H1 (cell line): ENCODE data around the gene BTBD9. TPM values are rescaled to one million over a fixed set of nuclear protein-coding genes. Genes with fewer than 3 reads are reported as not detected.

Experiments used
- CTCF ChIA-PET: fragments of 300-600 bp; sonication (Branson Sonifier 250); formaldehyde crosslinking; loops from one replicate; lab custom pipeline; 2021; ENCODE audit not compliant: partially characterized antibody; lab: Charles Lee
- POLR2A ChIA-PET: fragments of 300-600 bp; sonication (Branson Sonifier 250); formaldehyde crosslinking; loops from one replicate; lab custom pipeline; 2021; ENCODE audit warnings: inconsistent platforms; ENCODE audit not compliant: partially characterized antibody; lab: Charles Lee
- DNase-seq, 2 experiments: peaks; one replicate each; pipeline versions ENCODE4 v3.0.0 to v3.0.0-alpha.2; 2010 to 2022; ENCODE audit warnings: low spot score in 2 of 2, low read depth in 1 of 2, mixed read lengths in 1 of 2
- FAIRE-seq: peaks from 2 replicates; lab custom pipeline; 2011; peaks lifted over from hg19 to GRCh38; lab: Jason Lieb, UNC
- H2AFZ ChIP-seq: 2 replicates; pipeline ENCODE4 v1.8.1; 2012; ENCODE audit warnings: low read length, inconsistent platforms
- H2AK5ac ChIP-seq: 2 replicates; pipeline ENCODE4 v1.6.1; 2013; ENCODE audit warnings: low read depth, low read length
- H2BK120ac ChIP-seq: replicated peaks from 2 replicates; pipeline ENCODE3; 2013; ENCODE audit warnings: low read depth, low read length, inconsistent platforms
- H2BK12ac ChIP-seq: 2 replicates; pipeline ENCODE4 v1.6.1; 2013; ENCODE audit warnings: low read depth, low read length
- H2BK15ac ChIP-seq: 2 replicates; pipeline ENCODE4 v1.6.1; 2013; ENCODE audit warnings: low read length
- H2BK20ac ChIP-seq: 2 replicates; pipeline ENCODE4 v1.6.1; 2013; ENCODE audit warnings: low read length
- H2BK5ac ChIP-seq: 2 replicates; pipeline ENCODE4 v1.6.1; 2013; ENCODE audit warnings: low read depth, low read length
- H3K14ac ChIP-seq: 2 replicates; pipeline ENCODE4 v1.6.1; 2013; ENCODE audit warnings: inconsistent platforms; ENCODE audit not compliant: insufficient read length
- H3K18ac ChIP-seq: 2 replicates; pipeline ENCODE4 v1.6.1; 2013; ENCODE audit warnings: low read length; ENCODE audit errors: extremely low read depth
- H3K23ac ChIP-seq: 2 replicates; pipeline ENCODE4 v1.6.1; 2013; ENCODE audit warnings: inconsistent platforms; ENCODE audit not compliant: insufficient read length
- H3K23me2 ChIP-seq: 2 replicates; pipeline ENCODE4 v1.6.1; 2013; ENCODE audit warnings: low read depth, low read length
- H3K27ac ChIP-seq: 2 replicates; pipeline ENCODE4 v1.6.1; 2011; ENCODE audit warnings: low read depth, low read length, inconsistent platforms
- H3K27me3 ChIP-seq, 4 experiments: replicated peaks in 1 of 4; 1 replicate in 1 of 4; 2 replicates in 3 of 4; pipeline versions ENCODE4 v1.6.1 to v1.8.1; 2011 to 2013; ENCODE audit warnings: low read length in 3 of 4, mild to moderate bottlenecking in 3 of 4, inconsistent platforms in 2 of 4, mixed read lengths in 2 of 4, moderate library complexity in 1 of 4; ENCODE audit not compliant: control insufficient read depth in 3 of 4, insufficient read depth in 3 of 4; ENCODE audit errors: extremely low read depth in 1 of 4
- H3K36me3 ChIP-seq, 4 experiments: 2 replicates each; pipeline versions ENCODE4 v1.6.1 to v1.8.1; 2011 to 2013; ENCODE audit warnings: mild to moderate bottlenecking in 4 of 4, low read length in 3 of 4, moderate library complexity in 2 of 4, control low read depth in 1 of 4, inconsistent platforms in 1 of 4; ENCODE audit not compliant: insufficient read depth in 4 of 4, control insufficient read depth in 2 of 4
- H3K4ac ChIP-seq: replicated peaks from 2 replicates; pipeline ENCODE3; 2013; ENCODE audit warnings: low read length, low read depth, mixed read lengths, inconsistent platforms; ENCODE audit not compliant: insufficient read length
- H3K4me1 ChIP-seq, 4 experiments: replicated peaks in 1 of 4; 1 replicate in 1 of 4; 2 replicates in 3 of 4; pipeline versions ENCODE4 v1.6.1 to v1.8.1; 2011 to 2013; ENCODE audit warnings: low read length in 3 of 4, inconsistent platforms in 2 of 4, mixed read lengths in 1 of 4; ENCODE audit not compliant: insufficient read depth in 4 of 4, control insufficient read depth in 3 of 4
- H3K4me2 ChIP-seq, 2 experiments: 2 replicates each; pipeline versions ENCODE4 v1.6.1 to v1.8.1; 2011 to 2013; ENCODE audit warnings: low read depth in 2 of 2, low read length in 2 of 2, control low read depth in 1 of 2, inconsistent platforms in 1 of 2, mild to moderate bottlenecking in 1 of 2; ENCODE audit not compliant: insufficient read depth in 1 of 2
- H3K4me3 ChIP-seq, 4 experiments: fragments of 200-600, 300-600 bp in 1 of 4; sonication (generic), shearing (Covaris generic), sonication (Bioruptor Twin) in 1 of 4; 2 replicates each; pipeline versions ENCODE4 v1.5.1 to v1.8.1; 2011 to 2016; ENCODE audit warnings: low read length in 4 of 4, low read depth in 3 of 4, control low read depth in 2 of 4, inconsistent platforms in 2 of 4, mild to moderate bottlenecking in 2 of 4, mixed read lengths in 1 of 4, moderate library complexity in 1 of 4; ENCODE audit not compliant: insufficient read depth in 2 of 4; ENCODE audit errors: extremely low read depth in 1 of 4
- H3K56ac ChIP-seq: replicated peaks from 2 replicates; pipeline ENCODE3; 2013; ENCODE audit warnings: low read depth, mild to moderate bottlenecking, mixed read lengths, low read length, inconsistent platforms; ENCODE audit not compliant: insufficient read length
- H3K79me1 ChIP-seq: 2 replicates; pipeline ENCODE4 v1.6.1; 2013; ENCODE audit warnings: low read depth, low read length, control low read depth
- H3K79me2 ChIP-seq, 2 experiments: 2 replicates each; pipeline versions ENCODE4 v1.6.1 to v1.8.1; 2012 to 2013; ENCODE audit warnings: low read length in 2 of 2, mild to moderate bottlenecking in 2 of 2, inconsistent platforms in 1 of 2; ENCODE audit not compliant: insufficient read depth in 2 of 2, control insufficient read depth in 1 of 2
- H3K9ac ChIP-seq, 4 experiments: replicated peaks in 1 of 4; 1 replicate in 1 of 4; 2 replicates in 3 of 4; pipeline versions ENCODE4 v1.6.1 to v1.8.1; 2011 to 2013; ENCODE audit warnings: low read depth in 3 of 4, low read length in 3 of 4, control low read depth in 2 of 4, mild to moderate bottlenecking in 2 of 4, moderate library complexity in 2 of 4, inconsistent platforms in 1 of 4; ENCODE audit errors: extremely low read depth in 1 of 4
- H3K9me3 ChIP-seq, 2 experiments: 2 replicates each; pipeline versions ENCODE4 v1.6.1 to v1.8.1; 2012 to 2013; ENCODE audit warnings: mild to moderate bottlenecking in 2 of 2, moderate library complexity in 2 of 2, control low read depth in 1 of 2, inconsistent platforms in 1 of 2, low read depth in 1 of 2, low read length in 1 of 2, mixed read lengths in 1 of 2; ENCODE audit not compliant: insufficient read depth in 2 of 2
- H4K20me1 ChIP-seq, 2 experiments: replicated peaks in 1 of 2; 2 replicates each; pipeline versions ENCODE3 to v1.8.1; 2011 to 2013; ENCODE audit warnings: inconsistent platforms in 2 of 2, low read length in 2 of 2, mild to moderate bottlenecking in 1 of 2; ENCODE audit not compliant: insufficient read depth in 2 of 2, control insufficient read depth in 1 of 2
- H4K5ac ChIP-seq: 2 replicates; pipeline ENCODE4 v1.6.1; 2013; ENCODE audit warnings: low read length, low read depth, mixed read lengths, inconsistent platforms; ENCODE audit not compliant: insufficient read length
- H4K8ac ChIP-seq: 2 replicates; pipeline ENCODE4 v1.8.0; 2013; ENCODE audit warnings: mild to moderate bottlenecking, moderate library complexity, low read length, inconsistent platforms; ENCODE audit not compliant: insufficient read depth; ENCODE audit errors: extremely low read depth
- H4K91ac ChIP-seq: replicated peaks from 2 replicates; pipeline ENCODE3; 2013; ENCODE audit warnings: low read length, mixed read lengths, inconsistent platforms; ENCODE audit not compliant: insufficient read length
- ASH2L ChIP-seq: fragments of 200-600, 300-600 bp; sonication (generic); IDR thresholded peaks from one replicate; pipeline ENCODE4 v1.7.1; 2017; ENCODE audit warnings: low read length
- BCL11A ChIP-seq, 2 experiments: IDR thresholded peaks; one replicate each; pipeline ENCODE4 v1.6.1; 2011; ENCODE audit warnings: low read depth in 2 of 2, low read length in 2 of 2, mild to moderate bottlenecking in 2 of 2
- HDAC6 ChIP-seq: IDR thresholded peaks from one replicate; pipeline ENCODE4 v1.7.1; 2012; ENCODE audit warnings: low read depth, mild to moderate bottlenecking, inconsistent platforms, low read length, moderate library complexity
- JUND ChIP-seq: IDR thresholded peaks from 2 replicates; pipeline ENCODE4 v1.6.1; 2011; ENCODE audit warnings: mild to moderate bottlenecking, improper control_type of control experiment, low read length
- WGBS, 2 experiments: shearing (Covaris generic) in 1 of 2; methylation state at CpG; one replicate each; pipeline versions ENCODE4 v1.1.6 to v1.1.7; 2013 to 2015; ENCODE audit warnings: low lambda C conversion rate in 2 of 2, mixed read lengths in 2 of 2, inconsistent platforms in 1 of 2, low coverage in 1 of 2, missing lambda C conversion rate in 1 of 2; ENCODE audit not compliant: insufficient replicate concordance in 2 of 2, insufficient coverage in 1 of 2, insufficient read length in 1 of 2; ENCODE audit errors: extremely low coverage in 1 of 2, missing lambda C conversion rate in 1 of 2; 5-methylcytosine and 5-hydroxymethylcytosine counted together
- polyA plus RNA-seq, 7 experiments: library from polyadenylated mRNA; depleted of rRNA in 3 of 7; stranded (reverse) in 5 of 7; unstranded in 2 of 7; fragments of >200 nt in 5 of 7; fragments of 200-250 nt in 2 of 7; gene quantifications; 1 replicate in 5 of 7; 2 replicates in 1 of 7; 4 replicates in 1 of 7; pipeline versions ENCODE4 v1.2.1 to v1.2.3, GENCODE V29; 2011 to 2013; ENCODE audit warnings: missing spikeins in 2 of 7, mixed read lengths in 2 of 7
- total RNA-seq: library from RNA; stranded (reverse); fragmentation: NEBNext Ultra II Directional; extraction: Animal tissue kit (Norgen Biotek cat#: 25700); gene quantifications from 2 replicates; pipeline ENCODE4 v1.2.1, GENCODE V29; 2021

Gene BTBD9
- total and polyA plus RNA-seq, 2 of the 8 experiments (the other 6 are each of a cell fraction or from before 2014, with no cell fraction given) = 0.92 to 4.1 TPM

- FAIRE-seq (no peak), DNase-seq (no peak)
- no peak overlapping the region for H2BK120ac ChIP-seq
- TF ChIP-seq HDAC6 = no peak
- no peak for TF ChIP-seq BCL11A (IDR thresholded peaks at IDR 0.05; ENCODE audit: low read depth in 2 of 2, low read length in 2 of 2)
- TF ChIP-seq JUND = no peak
- TF ChIP-seq ASH2L = no peak
- H4K91ac ChIP-seq = no peak overlapping the region
- no peak overlapping the region for H4K8ac ChIP-seq
- H3K9me3 ChIP-seq = no peaks in the 10 kb centered on the region
- no peak overlapping the region for H3K4me2 ChIP-seq
- no peak overlapping the region for H2BK20ac ChIP-seq
- ChIA-PET CTCF (interaction anchor here (0.8 kb wide), 1 partner anchor 10 kb away, joined by 3 read pairs; no protein-coding TSS in a partner anchor), POLR2A (no interaction called here)
- no peak overlapping the region for H3K14ac ChIP-seq
- H3K18ac ChIP-seq = no peak overlapping the region
- H3K23ac ChIP-seq = no peak overlapping the region
- no peaks in the 10 kb centered on the region for H4K20me1 ChIP-seq
- H3K27ac ChIP-seq = no peak overlapping the region
- no peak overlapping the region for H3K56ac ChIP-seq
- no peaks in the 10 kb centered on the region for H3K79me1 ChIP-seq
- H2BK5ac ChIP-seq = no peak overlapping the region
- no peaks in the 10 kb centered on the region for H3K27me3 ChIP-seq
- H3K4ac ChIP-seq = no peak overlapping the region
- H2AK5ac ChIP-seq = no peak overlapping the region
- H2BK15ac ChIP-seq = no peak overlapping the region
- 90% methylated on average over 2 of the region's 2 CpGs; no CpG with 5 or more reads in 1 of the 2 experiments for WGBS, 2 experiments
- H3K9ac ChIP-seq = no peak overlapping the region
- peaks cover 0 to 10% (median 3%) of the 10 kb centered on the region in 4 experiments; a peak in 3 of 7 replicates for H3K4me1 ChIP-seq
- no peaks in the 10 kb centered on the region for H3K79me2 ChIP-seq
- H4K5ac ChIP-seq = no peak overlapping the region
- no peak overlapping the region for H2AFZ ChIP-seq
- no peak overlapping the region for H2BK12ac ChIP-seq
- H3K36me3 ChIP-seq = no peaks in the 10 kb centered on the region
- no peak overlapping the region for H3K4me3 ChIP-seq
- H3K23me2 ChIP-seq = no peaks in the 10 kb centered on the region
These were observed 156.2 kb downstream of the BTBD9 start for GRCh38 chr6:38483526-38483925.
